ENCODE data around the gene SYNC.
"Not testable (repeated sequence)": the region's sequence is repeated elsewhere in the genome, so short reads cannot be mapped to it uniquely, and the experiment has no call there.

Gene SYNC

DNA sequence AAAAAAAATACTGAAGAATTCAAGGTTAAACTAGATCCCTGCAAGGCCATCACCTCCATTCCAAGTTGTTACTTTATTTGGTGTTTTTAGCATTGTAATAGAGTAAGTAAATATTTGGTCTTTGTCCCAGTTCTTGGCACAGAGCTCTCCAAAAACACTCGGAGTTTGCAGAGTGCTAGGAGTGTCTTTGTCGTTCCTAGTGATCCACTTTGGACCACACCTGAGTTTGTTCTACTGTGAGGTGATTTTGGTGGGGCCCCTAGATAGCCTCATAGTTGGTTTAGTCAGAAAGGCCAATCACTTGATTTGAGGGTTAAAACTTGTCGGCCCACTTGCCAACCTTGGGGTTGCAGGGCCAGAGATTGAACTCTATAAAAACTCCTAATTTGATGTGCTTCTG lies 25.6 kb downstream of the SYNC start:
- no peaks in the 10 kb centered on the region for H3K4me1 ChIP-seq (ENCODE audit: control insufficient read depth in 2 of 2, insufficient read depth in 1 of 2, low read depth in 1 of 2, low read length in 2 of 2)
- no peak overlapping the region for H2BK15ac ChIP-seq (ENCODE audit: low read length)
- H3K36me3 ChIP-seq (replicated peaks in 1 of 2; ENCODE audit: control insufficient read depth in 2 of 2, insufficient read depth in 2 of 2, low read length in 2 of 2), result peaks cover 33 to 100% of the 10 kb centered on the region in 2 donors
- no peak overlapping the region for H4K8ac ChIP-seq (ENCODE audit: low read depth, low read length)
- H2BK5ac ChIP-seq (ENCODE audit: low read length), result no peak overlapping the region
- H4K91ac ChIP-seq (ENCODE audit: low read depth, low read length, poor library complexity), result no peak overlapping the region
- no peak overlapping the region for H2BK12ac ChIP-seq (ENCODE audit: low read length)
- H2AFZ ChIP-seq (ENCODE audit: low read length), result no peak overlapping the region
- no peak overlapping the region for H3K18ac ChIP-seq (ENCODE audit: low read length)
- no peak overlapping the region for H3K14ac ChIP-seq (ENCODE audit: low read length)
- H2AK5ac ChIP-seq (ENCODE audit: low read depth, low read length), result no peak overlapping the region
- no peaks in the 10 kb centered on the region for H3K9me3 ChIP-seq (replicated peaks in 1 of 2; ENCODE audit: control insufficient read depth in 2 of 2, insufficient read depth in 1 of 2, low read depth in 1 of 2, low read length in 2 of 2)
- H3K79me1 ChIP-seq (ENCODE audit: low read depth, low read length), result peaks cover 4% of the 10 kb centered on the region
- no peak overlapping the region for H3K27ac ChIP-seq (replicated peaks; ENCODE audit: low read length)
- H3K27me3 ChIP-seq (ENCODE audit: control insufficient read depth in 3 of 3, insufficient read depth in 3 of 3, low read depth in 1 of 3, low read length in 3 of 3), result no peaks in the 10 kb centered on the region
- H2BK120ac ChIP-seq (ENCODE audit: low read depth, low read length), result no peak overlapping the region
- WGBS, 2 donors (ENCODE audit: extremely low coverage in 2 of 2, insufficient read length in 2 of 2, insufficient replicate concordance in 1 of 2), result no CpG with 5 or more reads among the region's 3 CpGs
- no peak overlapping the region for H3K9ac ChIP-seq (ENCODE audit: low read depth, low read length, poor library complexity)
- no peak overlapping the region for H3K4me3 ChIP-seq (ENCODE audit: low read length in 2 of 2)
- no peak for DNase-seq (ENCODE audit: low spot score)
- H3K23ac ChIP-seq (ENCODE audit: low read depth, low read length, poor library complexity), result no peak overlapping the region
- H3K4me2 ChIP-seq (ENCODE audit: insufficient read depth, low read length, poor library complexity, severe bottlenecking), result no peak overlapping the region
- no peak overlapping the region for H3K4ac ChIP-seq (ENCODE audit: low read length)

DNA sequence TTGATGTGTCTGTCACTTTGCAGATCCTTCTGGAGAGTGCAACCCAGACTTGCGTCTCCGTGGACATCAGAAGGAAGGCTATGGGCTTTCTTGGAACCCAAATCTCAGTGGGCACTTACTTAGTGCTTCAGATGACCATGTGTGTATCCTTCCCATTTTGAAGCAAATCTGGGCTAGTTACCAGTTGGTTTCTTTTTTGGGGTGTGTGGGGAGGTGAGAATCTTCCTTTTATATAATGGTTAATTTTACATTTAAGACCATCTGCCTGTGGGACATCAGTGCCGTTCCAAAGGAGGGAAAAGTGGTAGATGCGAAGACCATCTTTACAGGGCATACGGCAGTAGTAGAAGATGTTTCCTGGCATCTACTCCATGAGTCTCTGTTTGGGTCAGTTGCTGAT lies 33.9 kb downstream of the SYNC start:
- H3K14ac ChIP-seq (ENCODE audit: low read length); H2BK5ac ChIP-seq (ENCODE audit: low read length); H2AFZ ChIP-seq (ENCODE audit: low read length); H3K4me3 ChIP-seq (ENCODE audit: low read length in 2 of 2); H3K23ac ChIP-seq (ENCODE audit: low read depth, low read length, poor library complexity); H3K27me3 ChIP-seq (ENCODE audit: control insufficient read depth in 3 of 3, insufficient read depth in 3 of 3, low read depth in 1 of 3, low read length in 3 of 3); DNase-seq (ENCODE audit: low spot score); H2AK5ac ChIP-seq (ENCODE audit: low read depth, low read length); H4K8ac ChIP-seq (ENCODE audit: low read depth, low read length); H3K9me3 ChIP-seq (replicated peaks in 1 of 2; ENCODE audit: control insufficient read depth in 2 of 2, insufficient read depth in 1 of 2, low read depth in 1 of 2, low read length in 2 of 2); H2BK12ac ChIP-seq (ENCODE audit: low read length); H4K91ac ChIP-seq (ENCODE audit: low read depth, low read length, poor library complexity); H3K4ac ChIP-seq (ENCODE audit: low read length); H3K9ac ChIP-seq (ENCODE audit: low read depth, low read length, poor library complexity); H3K4me1 ChIP-seq (ENCODE audit: control insufficient read depth in 2 of 2, insufficient read depth in 1 of 2, low read depth in 1 of 2, low read length in 2 of 2); H2BK15ac ChIP-seq (ENCODE audit: low read length); H3K27ac ChIP-seq (replicated peaks; ENCODE audit: low read length); H3K18ac ChIP-seq (ENCODE audit: low read length); H3K79me1 ChIP-seq (ENCODE audit: low read depth, low read length); H2BK120ac ChIP-seq (ENCODE audit: low read depth, low read length); H3K4me2 ChIP-seq (ENCODE audit: insufficient read depth, low read length, poor library complexity, severe bottlenecking): not testable (repeated sequence)
- peaks cover 39 to 100% of the 10 kb centered on the region in 2 donors for H3K36me3 ChIP-seq (replicated peaks in 1 of 2; ENCODE audit: control insufficient read depth in 2 of 2, insufficient read depth in 2 of 2, low read length in 2 of 2)
- WGBS, 2 donors (ENCODE audit: extremely low coverage in 2 of 2, insufficient read length in 2 of 2, insufficient replicate concordance in 1 of 2), result no CpG with 5 or more reads among the region's 5 CpGs

GRCh38 chr1:32666901-32667566 lies 35.5 kb downstream of the SYNC start:
- H3K4me2 ChIP-seq (ENCODE audit: insufficient read depth, low read length, poor library complexity, severe bottlenecking), result no peak overlapping the region
- no peak overlapping the region for H2AFZ ChIP-seq (ENCODE audit: low read length)
- H3K23ac ChIP-seq (ENCODE audit: low read depth, low read length, poor library complexity), result no peak overlapping the region
- H3K9ac ChIP-seq (ENCODE audit: low read depth, low read length, poor library complexity), result no peak overlapping the region
- peaks cover 37 to 99% of the 10 kb centered on the region in 2 donors for H3K36me3 ChIP-seq (replicated peaks in 1 of 2; ENCODE audit: control insufficient read depth in 2 of 2, insufficient read depth in 2 of 2, low read length in 2 of 2)
- H4K8ac ChIP-seq (ENCODE audit: low read depth, low read length), result no peak overlapping the region
- no peak overlapping the region for H3K4ac ChIP-seq (ENCODE audit: low read length)
- no peaks in the 10 kb centered on the region for H3K79me1 ChIP-seq (ENCODE audit: low read depth, low read length)
- H4K91ac ChIP-seq (ENCODE audit: low read depth, low read length, poor library complexity), result no peak overlapping the region
- H2BK5ac ChIP-seq (ENCODE audit: low read length), result no peak overlapping the region
- H3K18ac ChIP-seq (ENCODE audit: low read length), result no peak overlapping the region
- no peak overlapping the region for H2BK15ac ChIP-seq (ENCODE audit: low read length)
- H2BK12ac ChIP-seq (ENCODE audit: low read length), result no peak overlapping the region
- H3K27ac ChIP-seq (replicated peaks; ENCODE audit: low read length), result no peak overlapping the region
- no peak for DNase-seq (ENCODE audit: low spot score)
- H3K4me3 ChIP-seq (ENCODE audit: low read length in 2 of 2), result no peak overlapping the region
- no peak overlapping the region for H2AK5ac ChIP-seq (ENCODE audit: low read depth, low read length)
- no peaks in the 10 kb centered on the region for H3K9me3 ChIP-seq (replicated peaks in 1 of 2; ENCODE audit: control insufficient read depth in 2 of 2, insufficient read depth in 1 of 2, low read depth in 1 of 2, low read length in 2 of 2)
- H3K14ac ChIP-seq (ENCODE audit: low read length), result no peak overlapping the region
- H3K27me3 ChIP-seq (ENCODE audit: control insufficient read depth in 3 of 3, insufficient read depth in 3 of 3, low read depth in 1 of 3, low read length in 3 of 3), result no peaks in the 10 kb centered on the region
- no peaks in the 10 kb centered on the region for H3K4me1 ChIP-seq (ENCODE audit: control insufficient read depth in 2 of 2, insufficient read depth in 1 of 2, low read depth in 1 of 2, low read length in 2 of 2)
- H2BK120ac ChIP-seq (ENCODE audit: low read depth, low read length), result no peak overlapping the region
- no CpG with 5 or more reads among the region's 12 CpGs for WGBS, 2 donors (ENCODE audit: extremely low coverage in 2 of 2, insufficient read length in 2 of 2, insufficient replicate concordance in 1 of 2)

- no peaks in the 10 kb centered on the region for H3K79me1 ChIP-seq (ENCODE audit: low read depth, low read length)
- H2BK15ac ChIP-seq (ENCODE audit: low read length), result no peak overlapping the region
- no peak overlapping the region for H3K4me2 ChIP-seq (ENCODE audit: insufficient read depth, low read length, poor library complexity, severe bottlenecking)
- H3K27me3 ChIP-seq (ENCODE audit: control insufficient read depth in 3 of 3, insufficient read depth in 3 of 3, low read depth in 1 of 3, low read length in 3 of 3), result no peaks in the 10 kb centered on the region
- H3K14ac ChIP-seq (ENCODE audit: low read length), result no peak overlapping the region
- H3K36me3 ChIP-seq (replicated peaks in 1 of 2; ENCODE audit: control insufficient read depth in 2 of 2, insufficient read depth in 2 of 2, low read length in 2 of 2), result peaks cover 35 to 99% of the 10 kb centered on the region in 2 donors
- H3K4ac ChIP-seq (ENCODE audit: low read length), result no peak overlapping the region
- H3K23ac ChIP-seq (ENCODE audit: low read depth, low read length, poor library complexity), result no peak overlapping the region
- no peaks in the 10 kb centered on the region for H3K4me1 ChIP-seq (ENCODE audit: control insufficient read depth in 2 of 2, insufficient read depth in 1 of 2, low read depth in 1 of 2, low read length in 2 of 2)
- H2BK12ac ChIP-seq (ENCODE audit: low read length), result no peak overlapping the region
- DNase-seq (ENCODE audit: low spot score), result no peak
- H2AK5ac ChIP-seq (ENCODE audit: low read depth, low read length), result no peak overlapping the region
- WGBS, 2 donors (ENCODE audit: extremely low coverage in 2 of 2, insufficient read length in 2 of 2, insufficient replicate concordance in 1 of 2), result no CpG with 5 or more reads among the region's 1 CpG
- no peak overlapping the region for H3K4me3 ChIP-seq (ENCODE audit: low read length in 2 of 2)
- H2BK5ac ChIP-seq (ENCODE audit: low read length), result no peak overlapping the region
- H2BK120ac ChIP-seq (ENCODE audit: low read depth, low read length), result no peak overlapping the region
- no peak overlapping the region for H3K18ac ChIP-seq (ENCODE audit: low read length)
- H2AFZ ChIP-seq (ENCODE audit: low read length), result no peak overlapping the region
- H3K27ac ChIP-seq (replicated peaks; ENCODE audit: low read length), result no peak overlapping the region
- peaks cover 0 to 6% of the 10 kb centered on the region in 2 donors for H3K9me3 ChIP-seq (replicated peaks in 1 of 2; ENCODE audit: control insufficient read depth in 2 of 2, insufficient read depth in 1 of 2, low read depth in 1 of 2, low read length in 2 of 2)
- H4K8ac ChIP-seq (ENCODE audit: low read depth, low read length), result no peak overlapping the region
- no peak overlapping the region for H3K9ac ChIP-seq (ENCODE audit: low read depth, low read length, poor library complexity)
- no peak overlapping the region for H4K91ac ChIP-seq (ENCODE audit: low read depth, low read length, poor library complexity)
Observed at GRCh38 chr1:32665915-32666314, 36.7 kb downstream of the SYNC start.
